Calu3 (cell line): ENCODE measurements around the gene DCP2. TPM values are rescaled to one million over a fixed set of nuclear protein-coding genes. Genes with fewer than 3 reads are reported as not detected.
"Not testable (repeated sequence)": the region's sequence is repeated elsewhere in the genome, so short reads cannot be mapped to it uniquely, and the experiment has no call there.

Experiments
- BruUV-seq: library from RNA; stranded (reverse); fragments of 400-500 nt; replicated peaks from 2 replicates; lab custom pipeline; 2021; lab: Mats Ljungman, UMichigan
- CTCF ChIA-PET: fragments of 300-600 bp; sonication (Branson Sonifier 250); formaldehyde crosslinking; loops from one replicate; lab custom pipeline; 2022; ENCODE audit warnings: antibody characterized with exemption; lab: Charles Lee
- DNase-seq: peaks from one replicate; pipeline ENCODE4 v3.0.0; 2022
- H3K27ac Mint-ChIP-seq: one replicate; pipeline ENCODE4 v1.8.0; 2022; ENCODE audit warnings: mixed read lengths; ENCODE audit not compliant: unreplicated experiment
- H3K27me3 Mint-ChIP-seq: one replicate; pipeline ENCODE4 v1.8.0; 2022; ENCODE audit warnings: mixed read lengths; ENCODE audit not compliant: unreplicated experiment
- H3K36me3 Mint-ChIP-seq: one replicate; pipeline ENCODE4 v1.8.0; 2022; ENCODE audit warnings: mild to moderate bottlenecking, moderate library complexity, mixed read lengths; ENCODE audit not compliant: insufficient read depth, unreplicated experiment
- H3K4me1 Mint-ChIP-seq: one replicate; pipeline ENCODE4 v1.8.0; 2022; ENCODE audit warnings: mild to moderate bottlenecking, low read depth, mixed read lengths; ENCODE audit not compliant: unreplicated experiment
- H3K4me3 Mint-ChIP-seq: one replicate; pipeline ENCODE4 v1.8.0; 2022; ENCODE audit warnings: mild to moderate bottlenecking, low read depth, moderate library complexity, mixed read lengths; ENCODE audit not compliant: unreplicated experiment
- H3K9me3 Mint-ChIP-seq: one replicate; pipeline ENCODE4 v1.8.0; 2022; ENCODE audit warnings: low read depth, mixed read lengths; ENCODE audit not compliant: unreplicated experiment
- intact Hi-C: fragments of 100-400 bp; cut with micrococcal nuclease; formaldehyde crosslinking; loops from one replicate; pipeline ENCODE4 v1.10.0; 2022; ENCODE audit not compliant: unreplicated experiment
- total RNA-seq: library from RNA; stranded (reverse); gene quantifications from 2 replicates; pipeline ENCODE4 v1.2.3, GENCODE V29; 2022
- TF ChIP-seq, protein P1 (sequence below): fragments of 200-600 bp; IDR thresholded peaks from one replicate; pipeline ENCODE4 v1.8.0; 2022; ENCODE audit warnings: antibody characterized with exemption; ENCODE audit not compliant: unreplicated experiment

DCP2 gene
- total RNA-seq, 1 experiment from 2014 or later, result 56.0 TPM

DNA sequence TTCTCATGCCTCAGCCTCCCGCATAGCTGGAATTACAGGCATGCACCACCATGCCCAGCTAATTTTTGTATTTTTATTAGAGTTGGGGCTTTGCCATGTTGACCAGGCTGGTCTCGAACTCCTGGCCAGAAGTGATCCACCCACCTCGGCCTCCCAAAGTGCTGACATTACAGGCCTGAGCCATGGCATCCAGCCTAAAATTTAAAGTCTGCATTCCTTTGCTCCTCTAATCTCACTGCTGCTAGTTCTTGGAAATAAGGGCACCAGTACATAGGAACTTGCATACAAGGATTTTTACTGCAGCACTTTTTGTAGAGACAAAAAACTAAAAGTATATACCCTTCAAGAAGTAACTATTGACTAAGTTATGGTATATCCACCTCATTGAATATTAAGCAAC lies 20.0 kb upstream of the DCP2 start:
- H3K27ac Mint-ChIP-seq, result no peak overlapping the region
- H3K36me3 Mint-ChIP-seq, result no peaks in the 10 kb centered on the region
- no peak overlapping the region for H3K4me3 Mint-ChIP-seq
- CTCF ChIA-PET, result no interaction called here
- peaks cover 36% of the 10 kb centered on the region for H3K4me1 Mint-ChIP-seq
- TF ChIP-seq, protein P1, sequence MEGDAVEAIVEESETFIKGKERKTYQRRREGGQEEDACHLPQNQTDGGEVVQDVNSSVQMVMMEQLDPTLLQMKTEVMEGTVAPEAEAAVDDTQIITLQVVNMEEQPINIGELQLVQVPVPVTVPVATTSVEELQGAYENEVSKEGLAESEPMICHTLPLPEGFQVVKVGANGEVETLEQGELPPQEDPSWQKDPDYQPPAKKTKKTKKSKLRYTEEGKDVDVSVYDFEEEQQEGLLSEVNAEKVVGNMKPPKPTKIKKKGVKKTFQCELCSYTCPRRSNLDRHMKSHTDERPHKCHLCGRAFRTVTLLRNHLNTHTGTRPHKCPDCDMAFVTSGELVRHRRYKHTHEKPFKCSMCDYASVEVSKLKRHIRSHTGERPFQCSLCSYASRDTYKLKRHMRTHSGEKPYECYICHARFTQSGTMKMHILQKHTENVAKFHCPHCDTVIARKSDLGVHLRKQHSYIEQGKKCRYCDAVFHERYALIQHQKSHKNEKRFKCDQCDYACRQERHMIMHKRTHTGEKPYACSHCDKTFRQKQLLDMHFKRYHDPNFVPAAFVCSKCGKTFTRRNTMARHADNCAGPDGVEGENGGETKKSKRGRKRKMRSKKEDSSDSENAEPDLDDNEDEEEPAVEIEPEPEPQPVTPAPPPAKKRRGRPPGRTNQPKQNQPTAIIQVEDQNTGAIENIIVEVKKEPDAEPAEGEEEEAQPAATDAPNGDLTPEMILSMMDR, result no peak
- no TSS peak for BruUV-seq
- H3K9me3 Mint-ChIP-seq, result no peaks in the 10 kb centered on the region
- H3K27me3 Mint-ChIP-seq, result no peaks in the 10 kb centered on the region
- no peak for DNase-seq
- intact Hi-C loops, result no loop called here

- no peaks in the 10 kb centered on the region for H3K9me3 Mint-ChIP-seq
- no peaks in the 10 kb centered on the region for H3K36me3 Mint-ChIP-seq
- no peaks in the 10 kb centered on the region for H3K27me3 Mint-ChIP-seq
- BruUV-seq, result no TSS peak
- CTCF ChIA-PET, result no interaction called here
- no peak overlapping the region for H3K27ac Mint-ChIP-seq
- DNase-seq, result no peak
- peaks cover 36% of the 10 kb centered on the region for H3K4me1 Mint-ChIP-seq
- TF ChIP-seq, protein P1, result no peak
- H3K4me3 Mint-ChIP-seq, result no peak overlapping the region
- intact Hi-C loops, result no loop called here
Measured at GRCh38 chr5:112957036-112957808, 19.4 kb upstream of the DCP2 start.

DNA sequence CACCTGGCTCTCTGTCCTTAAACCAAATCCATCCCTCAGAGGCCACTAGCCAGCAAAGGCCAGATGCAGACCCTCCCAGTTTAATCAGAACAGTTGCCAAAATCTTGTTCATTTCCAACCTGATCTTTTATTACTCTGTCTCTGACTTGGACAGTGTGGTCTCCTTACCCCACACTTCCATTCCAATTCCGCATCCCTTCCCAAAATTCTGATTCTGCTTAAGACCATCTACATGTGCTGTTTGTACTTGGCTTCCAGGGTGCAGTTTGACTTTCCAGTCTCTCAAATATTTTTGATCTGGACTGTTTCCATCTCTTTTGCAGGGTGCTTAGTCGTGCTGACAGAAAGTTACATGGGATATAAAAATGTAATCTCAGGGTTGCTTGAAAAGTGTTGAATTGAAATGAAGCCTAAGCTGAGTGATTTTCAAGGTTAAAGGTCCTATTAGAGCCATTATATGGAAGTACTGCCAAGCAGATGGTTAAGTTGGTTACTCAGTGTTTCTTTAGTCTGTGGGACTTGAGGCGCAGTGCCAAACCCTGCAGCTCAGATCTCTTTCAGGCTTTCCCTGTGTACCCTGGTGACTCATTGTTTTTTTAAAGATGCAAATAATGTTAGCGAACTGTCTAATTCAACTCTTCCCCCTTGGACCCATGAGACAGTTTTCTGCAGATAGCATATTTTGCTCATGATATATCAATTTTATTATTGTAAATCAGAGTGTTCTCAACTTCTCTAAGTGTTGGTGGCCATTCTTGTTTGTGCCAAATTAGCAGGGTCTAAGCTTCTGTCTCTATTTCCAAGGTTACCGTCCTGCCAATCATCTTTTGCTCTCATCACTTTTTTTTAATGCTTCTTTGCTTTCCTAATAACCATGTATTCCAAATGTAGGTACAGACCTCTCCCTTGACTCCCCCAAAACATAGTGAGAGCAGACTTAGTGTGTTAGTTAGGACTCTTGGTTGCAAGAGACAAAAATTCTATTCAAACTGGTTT lies 18.2 kb upstream of the DCP2 start:
- CTCF ChIA-PET, result interaction anchor here (1.0 to 1.1 kb wide), 2 partner anchors 18 to 36 kb away, joined by 4 to 5 read pairs; partner anchors contain the start of gene DCP2
- BruUV-seq, result no TSS peak
- peak overlapping the region; percentile 34 for H3K27ac Mint-ChIP-seq
- intact Hi-C loops, result loop anchor here (2.0 kb wide), 1 partner anchor 36 kb away; the partner anchor contains the start of gene REEP5
- H3K27me3 Mint-ChIP-seq, result no peaks in the 10 kb centered on the region
- peaks cover 44% of the 10 kb centered on the region for H3K4me1 Mint-ChIP-seq
- no peaks in the 10 kb centered on the region for H3K36me3 Mint-ChIP-seq
- no peaks in the 10 kb centered on the region for H3K9me3 Mint-ChIP-seq
- peak; percentile 61 for DNase-seq
- H3K4me3 Mint-ChIP-seq, result no peak overlapping the region
- TF ChIP-seq, protein P1, result no peak

GRCh38 chr5:112959872-112960271 lies 16.7 kb upstream of the DCP2 start:
- Mint-ChIP-seq H3K4me1 (peaks cover 52% of the 10 kb centered on the region), H3K27ac (peak overlapping the region; percentile 14)
- H3K9me3 Mint-ChIP-seq, BruUV-seq, H3K36me3 Mint-ChIP-seq, H3K4me3 Mint-ChIP-seq, H3K27me3 Mint-ChIP-seq: not testable (repeated sequence)
- intact Hi-C loops, result loop anchor here (2.0 to 10.0 kb wide), 2 partner anchors 37 to 95 kb away; partner anchors contain the start of genes REEP5 and SRP19
- DNase-seq, result peak; percentile 67
- CTCF ChIA-PET, result interaction anchor here (0.6 to 0.7 kb wide), 2 partner anchors 19 to 38 kb away, joined by 3 to 4 read pairs; partner anchors contain the start of gene REEP5
